ENCODE measurements around the gene ABCC5.

GRCh38 chr3:184037816-184038215, 20.1 kb upstream of the ABCC5 start:
- TF ChIP-seq POLR2A (IDR thresholded peaks at IDR 0.05; ENCODE audit: low read length) (no peak), GATA1 (IDR thresholded peaks at IDR 0.05; ENCODE audit: low read depth, low read length) (no peak)
